SU-DHL-6 (cell line): ENCODE results near the gene ELK4.
A peak's percentile ranks its signal among the peaks of the same experiment; 100 is the strongest.

ENCODE experiments used
- H2AFZ ChIP-seq: fragments of 200-600 bp; sonication (generic); 2 replicates; pipeline ENCODE4 v1.6.1; 2014; ENCODE audit warnings: low read depth, mild to moderate bottlenecking, moderate library complexity, mixed read lengths, antibody characterized with exemption, low read length; ENCODE audit not compliant: severe bottlenecking
- H3F3A ChIP-seq: fragments of 200-600 bp; shearing (Covaris generic); 2 replicates; pipeline ENCODE4 v1.6.0; 2016; ENCODE audit warnings: antibody characterized with exemption, mild to moderate bottlenecking; ENCODE audit not compliant: insufficient read depth
- H3K27ac ChIP-seq: fragments of 200-600 bp; sonication (generic); 2 replicates; pipeline ENCODE4 v1.5.1; 2016; ENCODE audit warnings: low read depth, mild to moderate bottlenecking, low read length, moderate library complexity, mixed read lengths
- H3K27me3 ChIP-seq: fragments of 200-600 bp; sonication (generic), shearing (Covaris generic); 2 replicates; pipeline ENCODE4 v1.6.0; 2014; ENCODE audit warnings: mild to moderate bottlenecking, low read length
- H3K36me3 ChIP-seq: fragments of 200-600 bp; sonication (generic); 2 replicates; pipeline ENCODE4 v1.6.1; 2014; ENCODE audit warnings: mild to moderate bottlenecking, low read length, mixed read lengths
- H3K4me2 ChIP-seq: fragments of 300-600, 200-600 bp; shearing (Covaris generic), sonication (generic); 2 replicates; pipeline ENCODE4 v1.6.0; 2014; ENCODE audit warnings: low read length, low read depth, mild to moderate bottlenecking; ENCODE audit not compliant: poor library complexity, severe bottlenecking
- H3K4me3 ChIP-seq: fragments of 200-600 bp; sonication (generic); 2 replicates; pipeline ENCODE4 v1.5.1; 2014; ENCODE audit warnings: antibody characterized with exemption, low read length, mild to moderate bottlenecking, mixed read lengths; ENCODE audit not compliant: insufficient read depth, poor library complexity, severe bottlenecking
- H3K79me2 ChIP-seq: fragments of 200-600 bp; sonication (generic); 2 replicates; pipeline ENCODE4 v1.6.1; 2014; ENCODE audit warnings: mild to moderate bottlenecking, low read length, moderate library complexity; ENCODE audit not compliant: insufficient read depth
- H3K9ac ChIP-seq: fragments of 200-600 bp; sonication (generic); 2 replicates; pipeline ENCODE4 v1.7.0; 2014; ENCODE audit warnings: mild to moderate bottlenecking, low read length
- H3K9me2 ChIP-seq: fragments of 200-600 bp; sonication (generic); replicated peaks from 2 replicates; pipeline ENCODE4 v1.6.1; 2014; ENCODE audit warnings: low read length; ENCODE audit not compliant: insufficient read depth
- H3K9me3 ChIP-seq: fragments of 200-600 bp; sonication (generic); 2 replicates; pipeline ENCODE4 v1.6.1; 2014; ENCODE audit warnings: low read length, mixed read lengths; ENCODE audit not compliant: insufficient read depth
- H4K20me1 ChIP-seq: fragments of 200-600 bp; sonication (generic); 2 replicates; pipeline ENCODE4 v1.6.1; 2014; ENCODE audit warnings: low read depth, mild to moderate bottlenecking, antibody characterized with exemption, low read length, moderate library complexity, mixed read lengths
- EZH2phosphoT487 ChIP-seq: fragments of 200-600 bp; sonication (generic), shearing (Covaris generic); conservative IDR thresholded peaks from 2 replicates; pipeline ENCODE4 v1.6.1; 2018; ENCODE audit warnings: mild to moderate bottlenecking, antibody characterized with exemption, low read length, moderate library complexity, mixed read lengths
- TF ChIP-seq, protein P1 (sequence below): fragments of 200-600 bp; sonication (generic); IDR thresholded peaks from one replicate; pipeline ENCODE4 v1.5.1; 2017; ENCODE audit warnings: antibody characterized with exemption, mild to moderate bottlenecking, low read length, moderate library complexity; ENCODE audit not compliant: insufficient read depth, poor library complexity, severe bottlenecking

ELK4 gene

DNA sequence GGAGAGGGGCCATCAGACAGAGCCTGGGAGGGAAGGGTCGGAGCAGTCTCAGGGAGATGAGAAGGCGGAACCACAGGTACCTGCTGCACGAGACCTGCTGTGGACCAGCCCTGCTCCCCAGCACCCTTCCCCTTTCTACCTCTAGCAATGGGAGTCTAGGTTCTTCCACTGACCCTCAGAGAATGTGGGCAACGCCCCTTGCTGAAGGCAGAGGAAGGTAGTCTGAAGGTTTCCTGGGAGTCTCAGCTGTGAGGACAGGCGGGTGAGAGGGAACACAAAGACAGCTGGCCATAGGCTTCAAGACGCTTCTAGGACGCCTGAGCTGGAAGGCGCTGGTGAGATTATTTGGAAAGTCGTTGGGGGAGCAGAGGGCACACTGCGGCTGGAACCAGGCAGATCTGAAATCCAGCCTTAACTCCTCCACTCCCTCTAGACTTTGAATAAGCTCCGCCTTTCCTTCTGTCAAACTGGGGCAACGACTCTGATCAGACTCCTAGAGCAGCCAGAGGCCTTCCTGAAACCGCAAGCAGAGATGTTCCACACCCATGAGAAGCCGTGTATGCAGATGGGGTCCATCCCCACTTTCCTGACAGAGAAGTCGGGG lies 30.4 kb upstream of the ELK4 start:
- Histone ChIP-seq H3K9me3 (no peaks in the 10 kb centered on the region), H3K9me2 (no peaks in the 10 kb centered on the region), H3K79me2 (no peaks in the 10 kb centered on the region; the same call in 1 of the 2 replicates), H3F3A (peaks cover 24% of the 10 kb centered on the region), H3K27me3 (no peaks in the 10 kb centered on the region), H2AFZ (no peak overlapping the region), H4K20me1 (no peaks in the 10 kb centered on the region), H3K27ac (no peak overlapping the region), H3K4me3 (no peak overlapping the region), H3K4me2 (no peak overlapping the region), H3K36me3 (no peaks in the 10 kb centered on the region), H3K9ac (no peak overlapping the region)
- TF ChIP-seq, protein P1, sequence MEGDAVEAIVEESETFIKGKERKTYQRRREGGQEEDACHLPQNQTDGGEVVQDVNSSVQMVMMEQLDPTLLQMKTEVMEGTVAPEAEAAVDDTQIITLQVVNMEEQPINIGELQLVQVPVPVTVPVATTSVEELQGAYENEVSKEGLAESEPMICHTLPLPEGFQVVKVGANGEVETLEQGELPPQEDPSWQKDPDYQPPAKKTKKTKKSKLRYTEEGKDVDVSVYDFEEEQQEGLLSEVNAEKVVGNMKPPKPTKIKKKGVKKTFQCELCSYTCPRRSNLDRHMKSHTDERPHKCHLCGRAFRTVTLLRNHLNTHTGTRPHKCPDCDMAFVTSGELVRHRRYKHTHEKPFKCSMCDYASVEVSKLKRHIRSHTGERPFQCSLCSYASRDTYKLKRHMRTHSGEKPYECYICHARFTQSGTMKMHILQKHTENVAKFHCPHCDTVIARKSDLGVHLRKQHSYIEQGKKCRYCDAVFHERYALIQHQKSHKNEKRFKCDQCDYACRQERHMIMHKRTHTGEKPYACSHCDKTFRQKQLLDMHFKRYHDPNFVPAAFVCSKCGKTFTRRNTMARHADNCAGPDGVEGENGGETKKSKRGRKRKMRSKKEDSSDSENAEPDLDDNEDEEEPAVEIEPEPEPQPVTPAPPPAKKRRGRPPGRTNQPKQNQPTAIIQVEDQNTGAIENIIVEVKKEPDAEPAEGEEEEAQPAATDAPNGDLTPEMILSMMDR = no peak
- TF ChIP-seq EZH2phosphoT487 = no peak

DNA sequence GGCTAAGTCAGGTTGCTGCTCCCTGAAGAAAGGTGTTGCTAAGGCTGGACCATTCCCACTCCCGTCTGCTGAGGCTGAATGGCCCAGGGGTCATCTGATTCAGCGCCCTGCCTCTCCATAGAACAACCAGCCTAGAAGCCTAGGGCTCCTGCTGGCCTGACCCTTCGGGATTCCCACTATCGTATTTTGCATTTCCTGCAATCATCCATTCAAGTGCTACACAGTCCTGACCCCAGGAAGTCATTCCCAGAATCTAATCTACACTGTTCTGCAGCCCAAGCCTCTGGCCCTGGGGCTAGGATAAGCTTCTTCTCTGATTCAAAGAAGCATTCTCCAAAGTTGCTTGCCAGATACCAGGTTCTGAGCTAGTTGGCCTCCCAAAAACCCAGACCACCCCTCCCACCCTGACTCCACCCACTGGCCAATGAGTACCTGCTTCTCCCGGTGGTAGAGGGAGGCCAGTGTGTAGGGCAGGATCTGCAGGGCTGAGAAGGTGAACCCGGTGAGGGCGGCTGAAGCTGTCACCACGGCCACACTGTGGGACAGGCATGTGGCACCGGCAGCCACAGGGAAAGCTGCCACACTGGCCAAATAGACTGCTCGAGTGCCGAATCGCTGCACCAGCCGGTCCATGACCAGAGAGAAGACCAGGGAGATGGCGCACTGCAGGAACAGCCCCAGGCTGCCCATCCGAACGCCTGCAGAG lies 29.8 kb upstream of the ELK4 start:
- H3K9me2 ChIP-seq = no peaks in the 10 kb centered on the region
- H3K4me2 ChIP-seq = no peak overlapping the region
- no peak overlapping the region for H3K9ac ChIP-seq
- no peaks in the 10 kb centered on the region for H3K36me3 ChIP-seq
- H3K4me3 ChIP-seq = no peak overlapping the region
- peaks cover 19% of the 10 kb centered on the region for H3F3A ChIP-seq
- peak overlapping the region; percentile 25; the same call in 1 of the 2 replicates for H3K27ac ChIP-seq
- H3K79me2 ChIP-seq = no peaks in the 10 kb centered on the region; the same call in 1 of the 2 replicates
- no peaks in the 10 kb centered on the region for H4K20me1 ChIP-seq
- no peak overlapping the region for H2AFZ ChIP-seq
- TF ChIP-seq, protein P1 = no peak
- TF ChIP-seq EZH2phosphoT487 = no peak
- no peaks in the 10 kb centered on the region for H3K9me3 ChIP-seq
- H3K27me3 ChIP-seq = no peaks in the 10 kb centered on the region

DNA sequence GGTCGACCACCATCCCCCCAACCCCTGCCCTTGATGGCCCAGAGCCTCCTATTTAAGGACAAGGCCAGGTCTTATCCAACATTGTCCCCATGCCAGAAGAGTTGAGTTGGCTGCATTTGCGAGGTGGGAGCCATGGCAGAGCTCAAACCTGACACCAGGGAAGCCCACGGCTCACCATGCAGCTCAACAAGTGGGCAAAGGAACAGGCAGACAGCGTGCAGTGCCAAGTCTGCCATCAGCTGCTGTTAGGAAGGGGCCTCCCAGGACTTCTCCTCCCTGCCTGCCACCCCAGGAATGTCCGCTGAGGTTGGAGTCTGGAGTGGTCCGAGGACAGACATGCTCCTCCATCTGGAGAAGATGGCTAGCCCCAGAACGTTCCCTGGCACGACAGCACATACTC lies 28.6 kb upstream of the ELK4 start:
- no peak overlapping the region for H3K9ac ChIP-seq
- no peak overlapping the region for H3K4me2 ChIP-seq
- TF ChIP-seq, protein P1 = no peak
- TF ChIP-seq EZH2phosphoT487 = no peak
- no peaks in the 10 kb centered on the region; the same call in 1 of the 2 replicates for H3K79me2 ChIP-seq
- peak overlapping the region; percentile 55 for H3K27ac ChIP-seq
- no peaks in the 10 kb centered on the region for H3K9me2 ChIP-seq
- no peak overlapping the region for H2AFZ ChIP-seq
- H3K9me3 ChIP-seq = no peaks in the 10 kb centered on the region
- H4K20me1 ChIP-seq = no peaks in the 10 kb centered on the region
- no peaks in the 10 kb centered on the region for H3K36me3 ChIP-seq
- H3F3A ChIP-seq = peaks cover 7% of the 10 kb centered on the region
- H3K4me3 ChIP-seq = no peak overlapping the region
- H3K27me3 ChIP-seq = no peaks in the 10 kb centered on the region
